ENCODE results near the gene KRTAP10-9. TPM values are rescaled to one million over a fixed set of nuclear protein-coding genes. Genes with fewer than 3 reads are reported as not detected.
"Not testable (repeated sequence)": the region's sequence is repeated elsewhere in the genome, so short reads cannot be mapped to it uniquely, and the experiment has no call there.

Gene KRTAP10-9
- polyA plus RNA-seq, 3 donors, result not detected

DNA sequence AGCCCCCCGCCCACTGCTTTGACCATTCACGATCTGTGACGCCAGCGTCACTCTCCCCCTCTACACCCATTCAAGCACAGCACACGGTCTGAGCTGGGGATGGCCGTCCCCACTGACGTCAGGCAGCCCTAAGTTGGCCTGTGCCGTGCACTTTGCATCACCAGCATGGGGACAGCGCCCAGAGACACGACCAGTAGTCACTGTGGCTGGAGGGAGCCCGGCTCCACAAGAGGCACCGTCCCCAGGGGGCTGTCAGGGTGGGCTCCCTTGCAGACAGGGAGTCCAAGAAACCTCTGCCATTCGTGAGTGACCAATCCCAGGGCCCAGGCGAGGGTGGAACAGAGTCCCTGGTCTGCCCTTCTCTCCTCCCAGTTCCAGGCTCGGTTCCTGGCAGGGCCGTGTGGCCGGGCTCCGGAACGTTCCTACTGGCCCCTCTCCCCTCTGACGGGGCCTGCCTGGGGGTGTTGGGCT lies 12.7 kb upstream of the KRTAP10-9 start:
- no peak for DNase-seq

DNA sequence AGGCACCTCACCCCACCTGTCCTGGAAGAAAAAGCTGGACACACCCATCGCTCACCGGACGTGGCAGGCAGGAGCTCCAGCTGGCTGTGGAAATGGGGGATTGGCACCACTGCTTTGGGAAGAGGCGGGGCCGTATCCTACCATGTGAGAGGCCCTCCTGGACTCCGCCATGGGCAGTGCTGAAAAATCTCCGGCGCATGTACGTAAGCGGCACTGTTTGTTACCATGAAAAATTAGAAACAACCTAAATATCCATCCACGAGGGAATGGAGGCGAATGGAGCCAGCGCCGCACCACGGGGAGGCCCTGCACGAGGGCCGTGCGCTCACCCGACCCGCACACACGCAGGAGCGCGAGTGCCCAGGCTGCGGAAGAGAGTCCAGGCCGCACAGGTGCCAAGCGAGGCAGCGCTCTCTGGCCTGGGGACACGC lies 11.9 kb upstream of the KRTAP10-9 start:
- DNase-seq, result no peak

DNA sequence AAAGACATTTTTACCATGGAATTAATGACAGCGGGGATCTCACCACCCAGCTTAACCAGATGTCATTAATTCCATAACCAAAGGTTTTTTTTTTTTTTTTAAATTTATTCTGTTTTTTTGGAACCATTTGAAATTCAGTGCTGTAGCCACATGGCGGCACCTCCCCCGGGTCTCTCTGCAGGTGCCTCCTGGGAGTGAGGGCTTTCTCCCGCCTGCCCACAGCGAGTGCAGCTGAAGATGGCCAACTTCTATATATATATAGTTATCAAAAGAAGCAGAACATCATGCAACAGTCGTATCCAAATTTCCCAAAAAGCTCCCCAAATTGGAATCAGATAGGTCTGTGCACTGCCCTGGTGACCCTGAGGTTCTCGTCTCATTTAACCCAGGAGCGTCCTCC lies 11.4 kb upstream of the KRTAP10-9 start:
- no peak for DNase-seq

DNA sequence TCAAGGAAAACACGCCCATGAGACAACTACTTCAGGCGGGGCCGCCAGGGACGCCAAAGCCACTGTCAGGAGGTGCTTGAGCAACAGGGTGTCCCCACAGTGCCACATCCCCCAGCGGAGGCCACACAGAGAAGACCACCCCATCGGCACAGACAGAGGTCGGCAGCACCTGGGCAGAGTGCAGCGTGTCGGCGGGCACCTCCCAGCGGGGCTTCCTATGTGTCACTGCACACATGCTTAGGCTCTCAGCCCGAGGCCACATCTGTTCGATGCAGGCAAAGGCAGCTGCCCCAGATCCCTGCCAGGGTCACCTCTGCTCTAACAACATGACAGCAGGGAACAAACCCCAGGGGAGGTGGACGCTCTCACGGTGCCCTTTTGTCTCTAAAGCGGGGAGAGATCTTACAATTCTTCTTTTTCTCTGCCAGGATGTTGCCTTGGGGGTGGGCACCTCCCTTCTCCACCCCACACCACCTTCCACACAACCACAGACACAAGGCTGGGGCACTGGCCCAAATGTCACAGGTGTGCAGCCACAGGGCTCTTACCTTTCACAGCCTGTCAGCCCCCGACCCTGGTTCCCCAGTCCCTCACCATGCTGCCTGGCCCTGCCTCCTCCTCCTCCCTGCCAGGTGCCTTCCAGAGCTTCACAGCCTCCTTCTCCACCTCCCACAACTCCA lies 10.8 kb upstream of the KRTAP10-9 start:
- no peak for DNase-seq

DNA sequence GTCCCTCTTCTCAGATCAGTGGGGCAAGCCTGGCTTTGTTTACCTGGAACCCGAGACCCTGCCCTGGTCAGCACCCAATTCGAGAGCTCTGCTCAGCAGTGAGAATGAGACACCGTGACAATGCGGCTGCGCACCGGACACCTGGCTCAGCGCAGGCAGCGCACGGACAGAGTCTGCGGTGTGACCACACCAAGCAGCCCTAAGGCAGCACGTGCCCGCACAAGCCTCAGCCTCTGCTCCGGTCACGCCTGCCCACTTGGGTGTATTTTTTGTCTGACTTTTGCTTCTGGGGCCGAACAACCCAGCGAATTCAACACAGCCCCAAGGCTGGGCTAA lies 10.3 kb upstream of the KRTAP10-9 start:
- DNase-seq, result no peak

DNA sequence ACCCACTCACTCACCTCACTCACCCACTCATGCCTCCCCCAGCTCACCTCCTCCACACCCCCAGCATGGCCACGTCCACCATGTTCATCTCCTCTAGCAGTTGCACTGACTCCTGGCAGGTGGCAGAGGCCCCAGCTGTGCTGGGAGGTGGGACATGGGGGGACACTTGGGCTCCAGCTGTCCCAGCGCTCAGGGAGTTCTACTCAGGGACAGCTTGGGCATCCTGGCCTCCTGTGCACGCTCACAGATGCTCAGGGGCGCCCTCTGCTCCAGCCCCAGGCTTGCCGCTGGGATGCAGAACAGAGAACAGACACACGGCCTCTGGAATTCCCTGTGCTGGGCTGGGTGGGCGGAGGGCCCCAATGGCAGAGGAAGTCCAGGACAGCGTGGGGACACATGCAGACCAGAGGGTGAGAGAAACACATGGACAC lies 9.8 kb upstream of the KRTAP10-9 start:
- no peak for DNase-seq

DNA sequence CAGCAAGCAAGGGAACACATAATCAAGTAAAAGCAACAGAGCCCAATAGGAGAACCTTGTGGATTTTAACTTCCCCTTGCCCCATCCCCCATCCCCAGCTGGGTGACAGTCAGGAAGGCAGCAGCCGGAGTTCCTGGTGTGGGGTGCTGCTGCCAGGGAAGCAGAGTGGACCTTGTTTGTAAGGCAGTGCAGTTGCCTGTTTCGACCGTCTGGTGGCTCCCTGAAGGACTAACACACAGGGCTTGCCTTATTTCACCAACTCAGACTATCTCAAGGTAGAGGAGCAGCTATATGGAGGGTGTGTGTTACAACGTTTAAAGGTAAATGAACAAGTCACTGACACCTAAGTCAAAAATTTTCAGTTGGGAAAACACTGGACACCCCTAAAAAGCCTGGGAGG lies 8.4 kb upstream of the KRTAP10-9 start:
- DNase-seq, result no peak

DNA sequence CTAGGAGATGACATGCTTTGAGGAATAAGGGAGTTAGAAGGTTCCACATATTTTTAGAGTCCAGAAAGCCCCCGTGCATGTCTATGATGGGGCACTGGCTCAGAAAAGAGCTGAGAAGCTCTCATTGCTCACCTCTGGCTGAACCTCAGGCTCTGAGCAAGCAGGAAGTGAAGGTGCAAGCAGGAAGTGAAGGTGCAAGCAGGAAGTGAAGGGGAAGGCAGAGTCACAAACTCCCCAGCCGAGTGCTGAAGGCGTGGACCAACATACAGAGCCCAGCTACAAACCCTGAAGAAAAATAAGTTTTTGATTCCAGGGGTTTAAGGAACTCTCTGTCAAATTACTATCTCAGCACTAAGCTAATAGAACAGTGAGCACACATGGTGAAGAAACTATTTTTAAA lies 8.0 kb upstream of the KRTAP10-9 start:
- no peak for DNase-seq

DNA sequence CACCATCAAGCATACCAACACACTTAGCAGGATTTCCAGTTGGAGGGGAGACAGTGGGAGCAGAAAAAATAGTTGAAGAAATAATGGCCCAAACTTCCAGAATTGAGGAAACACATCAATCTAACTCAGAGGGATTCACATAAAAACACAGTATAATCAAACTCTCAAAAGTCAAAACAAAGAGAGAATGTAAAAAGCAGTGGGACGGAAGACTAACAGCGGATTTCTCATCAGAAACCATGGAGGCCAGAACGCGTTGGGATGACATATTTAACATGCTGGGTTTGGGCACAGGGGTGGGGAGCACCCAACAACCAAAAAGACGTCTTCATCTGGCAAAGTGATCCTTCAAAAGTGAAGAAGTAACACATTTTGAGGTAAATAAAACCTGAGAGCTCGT lies 7.0 kb upstream of the KRTAP10-9 start:
- no peak for DNase-seq

DNA sequence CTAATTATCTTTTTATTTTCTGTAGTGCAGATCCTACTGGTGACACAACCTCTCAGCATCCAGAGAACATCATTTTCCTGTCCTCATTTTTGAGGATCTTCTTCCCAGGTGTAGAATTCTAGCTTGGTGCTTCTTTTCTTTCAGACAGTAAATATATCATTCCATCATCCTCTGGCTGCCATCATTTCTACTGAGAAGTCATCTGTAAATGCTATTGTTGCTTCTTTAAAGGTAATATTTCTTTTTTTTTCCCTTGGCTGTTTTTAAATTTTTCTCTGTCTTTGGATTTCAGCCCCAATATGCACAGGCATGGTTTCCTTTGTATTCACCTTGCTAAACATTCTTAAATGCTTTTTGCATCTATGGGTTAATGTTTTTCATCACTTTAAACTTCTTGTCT lies 3.3 kb upstream of the KRTAP10-9 start:
- no peak for DNase-seq

DNA sequence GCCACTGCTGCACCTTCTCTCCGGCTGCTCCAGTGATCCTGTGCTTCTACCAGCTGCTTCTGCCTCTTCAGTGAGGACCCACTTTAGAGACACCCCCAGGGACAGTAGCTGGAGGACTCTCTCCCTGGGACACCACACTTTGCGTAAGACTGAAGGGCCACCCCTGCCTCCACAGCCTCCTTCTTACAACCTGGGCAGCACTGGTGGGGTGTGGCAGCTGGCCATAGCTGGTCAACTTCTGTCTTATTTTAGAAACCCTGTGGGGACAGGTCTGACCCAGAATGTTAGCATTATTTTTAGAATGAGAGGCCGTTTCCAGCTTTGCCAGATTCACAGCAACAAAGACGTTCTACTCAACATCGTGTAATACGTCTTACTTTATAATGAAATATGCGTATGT lies 1.1 kb upstream of the KRTAP10-9 start:
- DNase-seq, result no peak

DNA sequence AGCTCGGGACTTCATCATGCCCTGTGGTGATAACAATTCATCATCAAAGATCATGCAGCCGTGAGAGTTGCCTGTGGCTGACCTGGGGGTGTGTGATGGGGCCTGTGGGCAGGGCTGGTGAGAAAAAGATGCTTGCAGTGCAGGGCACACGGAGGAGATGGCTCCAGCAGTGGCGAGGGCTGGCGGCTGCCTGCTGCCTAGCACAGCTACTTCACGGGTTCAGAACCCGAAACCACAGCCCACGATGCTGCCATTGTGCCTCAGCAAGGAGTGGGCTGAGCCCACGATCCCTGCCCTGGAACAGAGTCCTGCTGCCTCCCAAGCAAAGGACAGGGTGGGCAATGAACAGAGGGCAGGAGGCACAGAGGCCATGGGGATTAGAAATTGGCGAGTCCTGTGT lies 631 bp upstream of the KRTAP10-9 start:
- no peak for DNase-seq

DNA sequence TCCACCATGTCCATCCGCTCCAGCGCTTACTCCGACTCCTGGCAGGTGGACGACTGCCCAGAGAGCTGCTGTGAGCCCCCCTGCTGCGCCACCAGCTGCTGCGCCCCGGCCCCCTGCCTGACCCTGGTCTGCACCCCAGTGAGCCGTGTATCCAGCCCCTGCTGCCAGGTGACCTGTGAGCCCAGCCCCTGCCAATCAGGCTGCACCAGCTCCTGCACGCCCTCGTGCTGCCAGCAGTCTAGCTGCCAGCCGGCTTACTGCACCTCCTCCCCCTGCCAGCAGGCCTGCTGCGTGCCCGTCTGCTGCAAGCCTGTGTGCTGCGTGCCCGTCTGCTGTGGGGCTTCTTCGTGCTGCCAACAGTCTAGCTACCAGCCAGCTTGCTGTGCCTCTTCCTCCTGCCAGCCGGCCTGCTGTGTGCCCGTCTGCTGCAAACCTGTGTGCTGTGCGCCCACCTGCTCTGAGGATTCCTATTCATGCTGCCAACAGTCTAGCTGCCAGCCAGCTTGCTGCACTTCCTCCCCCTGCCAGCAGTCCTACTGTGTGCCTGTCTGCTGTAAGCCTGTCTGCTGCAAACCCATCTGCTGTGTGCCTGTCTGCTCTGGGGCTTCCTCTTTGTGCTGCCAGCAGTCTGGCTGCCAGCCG lies 409 bp downstream of the KRTAP10-9 start:
- not testable (repeated sequence) for DNase-seq

DNA sequence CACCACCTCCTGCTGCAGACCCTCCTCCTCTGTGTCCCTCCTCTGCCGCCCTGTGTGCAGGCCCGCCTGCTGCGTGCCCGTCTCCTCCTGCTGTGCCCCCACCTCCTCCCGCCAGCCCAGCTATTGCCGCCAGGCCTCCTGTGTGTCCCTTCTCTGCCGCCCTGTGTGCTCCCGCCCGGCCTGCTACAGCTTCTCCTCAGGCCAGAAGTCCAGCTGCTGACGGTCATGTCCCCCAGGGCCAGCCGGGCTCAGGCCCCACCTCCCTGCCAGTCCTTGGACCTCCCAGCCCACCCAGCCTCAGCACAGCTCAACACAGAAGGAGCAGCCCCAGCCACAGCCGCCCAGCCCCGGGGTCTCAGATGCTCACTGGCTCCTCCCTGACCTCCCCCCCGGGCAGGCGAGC lies 939 bp downstream of the KRTAP10-9 start:
- not testable (repeated sequence) for DNase-seq

DNA sequence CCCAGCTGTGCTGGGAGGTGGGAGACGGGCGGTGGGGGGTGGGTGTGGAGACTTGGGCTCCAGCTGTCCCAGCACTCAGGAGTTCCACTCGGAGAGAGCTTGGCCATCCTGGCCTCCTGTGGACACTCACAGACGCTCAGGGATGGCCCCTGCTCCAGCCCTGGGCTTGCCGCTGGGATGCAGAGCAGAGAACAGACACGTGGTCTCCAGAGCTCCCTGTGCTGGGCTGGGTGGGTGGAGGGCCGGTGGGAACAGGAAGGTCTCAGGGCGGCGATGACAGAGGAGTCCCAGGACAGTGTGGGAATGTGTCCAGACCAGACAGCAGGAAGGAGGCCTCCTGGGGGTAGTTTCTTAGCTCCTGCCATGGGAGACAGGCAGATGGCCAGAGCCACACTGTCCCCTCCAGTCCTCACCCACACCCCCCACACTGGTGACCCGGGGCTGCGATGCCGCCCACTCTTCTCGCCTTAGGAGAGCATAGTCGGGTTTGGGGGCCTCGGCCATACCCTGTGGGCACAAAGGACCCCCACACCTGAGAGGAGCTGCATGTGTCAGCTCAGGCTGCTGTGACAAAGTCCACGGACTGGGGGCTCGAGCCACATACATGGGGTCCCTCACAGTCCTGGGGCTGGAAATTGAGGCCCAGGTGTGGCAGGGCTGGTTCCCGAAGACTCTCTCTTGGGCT lies 2.0 kb downstream of the KRTAP10-9 start:
- no peak for DNase-seq

DNA sequence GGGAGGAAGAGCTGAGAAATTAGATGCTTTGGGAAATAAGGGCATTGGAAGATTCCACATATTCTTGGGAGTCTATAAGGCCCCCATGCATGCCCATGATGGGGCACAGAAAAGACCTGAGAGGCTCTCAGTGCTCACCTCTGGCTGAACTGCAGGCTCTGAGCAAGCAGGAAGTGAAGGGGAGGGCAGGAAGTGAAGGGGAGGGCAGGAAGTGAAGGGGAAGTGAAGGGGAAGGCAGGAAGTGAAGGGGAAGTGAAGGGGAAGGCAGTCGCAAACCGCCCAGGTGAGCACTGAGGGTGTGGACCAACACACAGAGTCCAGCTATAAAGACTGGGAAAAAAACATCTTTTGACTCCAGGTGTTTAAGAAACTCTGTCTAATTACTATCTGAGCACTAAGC lies 3.5 kb downstream of the KRTAP10-9 start:
- DNase-seq, result no peak

DNA sequence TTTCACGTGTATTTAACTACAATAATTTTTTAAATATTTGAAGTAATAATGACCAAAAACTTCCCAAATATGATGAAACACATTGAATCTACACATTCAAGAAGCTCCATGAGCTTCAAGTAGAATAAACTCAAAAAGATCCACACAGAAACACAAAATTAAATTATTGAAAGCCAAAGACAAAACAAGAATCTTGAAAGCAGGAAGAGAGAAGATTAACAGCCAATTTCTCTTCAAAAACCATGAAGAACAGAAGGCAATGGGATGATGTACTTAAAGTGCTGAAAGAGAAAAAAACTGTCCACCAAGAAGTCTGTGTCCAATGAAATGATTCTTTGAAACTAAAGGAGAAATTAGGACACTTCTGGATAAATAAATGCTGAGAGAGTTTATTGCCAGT lies 5.2 kb downstream of the KRTAP10-9 start:
- DNase-seq, result no peak

DNA sequence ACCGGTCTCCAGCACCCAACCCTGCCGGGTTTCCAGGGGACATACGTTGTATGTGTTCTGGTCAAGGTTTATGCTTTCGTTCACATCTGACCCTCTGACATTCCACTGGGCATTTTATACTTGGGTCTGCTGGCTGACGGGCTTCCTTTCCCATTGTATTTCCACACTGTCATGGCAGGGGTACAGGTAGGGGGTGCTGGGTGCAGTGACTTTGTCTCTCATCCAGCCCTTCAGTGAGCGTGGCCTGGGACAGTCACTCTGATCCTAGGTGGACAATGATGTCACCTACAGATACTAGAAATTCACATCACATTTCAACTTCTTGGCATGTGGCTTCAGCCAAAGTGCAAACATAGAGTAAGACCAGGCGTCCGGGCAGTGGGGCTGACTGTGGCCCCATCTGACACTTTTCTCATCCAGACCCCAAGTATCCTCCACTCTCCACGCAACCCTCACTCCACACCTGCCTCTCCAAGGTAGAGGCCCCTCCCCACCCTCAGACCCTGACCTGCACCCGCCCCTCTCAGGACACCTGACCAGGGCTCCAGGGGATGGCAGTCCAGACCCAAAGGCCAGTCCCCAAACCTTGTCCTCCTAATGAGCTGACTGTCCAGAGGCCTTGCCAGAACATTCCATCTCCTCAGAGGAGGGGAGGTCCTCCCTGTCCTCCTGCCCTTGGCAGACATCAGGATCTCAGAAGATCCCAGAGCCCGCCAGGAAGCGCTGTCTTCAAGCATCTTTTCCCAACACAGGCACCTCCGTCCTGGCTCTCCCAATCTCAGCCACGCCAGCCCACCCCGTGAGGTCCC lies 9.5 kb downstream of the KRTAP10-9 start:
- no peak for DNase-seq

DNA sequence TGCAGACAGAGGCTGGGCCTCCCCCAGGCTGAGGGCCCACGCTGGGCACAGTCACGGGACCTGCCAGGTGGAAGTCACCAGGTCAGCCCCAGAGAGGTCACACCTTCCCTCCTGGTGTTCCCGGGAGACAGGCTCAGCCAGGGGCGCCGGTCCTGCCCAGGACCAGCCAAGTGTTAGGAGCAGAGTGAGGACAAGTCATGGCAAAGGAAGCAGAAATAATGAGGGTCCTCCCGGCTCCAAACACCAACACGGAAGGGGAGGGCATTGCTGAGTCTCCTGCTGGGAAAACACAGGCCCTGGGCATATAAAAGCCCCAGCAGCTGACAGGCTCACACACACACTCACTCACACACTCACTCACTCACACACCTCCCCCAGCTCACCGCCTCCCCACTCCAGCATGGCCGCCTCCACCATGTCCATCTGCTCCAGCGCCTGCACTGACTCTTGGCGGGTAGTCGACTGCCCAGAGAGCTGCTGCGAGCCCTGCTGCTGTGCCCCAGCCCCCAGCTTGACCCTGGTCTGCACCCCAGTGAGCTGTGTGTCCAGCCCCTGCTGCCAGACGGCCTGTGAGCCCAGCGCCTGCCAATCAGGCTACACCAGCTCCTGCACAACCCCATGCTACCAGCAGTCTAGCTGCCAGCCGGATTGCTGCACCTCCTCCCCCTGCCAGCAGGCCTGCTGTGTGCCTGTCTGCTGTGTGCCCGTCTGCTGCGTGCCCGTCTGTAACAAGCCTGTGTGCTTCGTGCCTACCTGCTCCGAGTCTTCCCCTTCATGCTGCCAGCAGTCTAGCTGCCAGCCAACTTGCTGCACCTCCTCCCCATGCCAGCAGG lies 10.3 kb downstream of the KRTAP10-9 start, which contains the start of gene KRTAP10-10:
Gene KRTAP10-10, plus strand, starts transcription at position 339 of the 833 bp plus-strand sequence. Its CDS starts 62 bp downstream, at position 401.
- no peak for DNase-seq

DNA sequence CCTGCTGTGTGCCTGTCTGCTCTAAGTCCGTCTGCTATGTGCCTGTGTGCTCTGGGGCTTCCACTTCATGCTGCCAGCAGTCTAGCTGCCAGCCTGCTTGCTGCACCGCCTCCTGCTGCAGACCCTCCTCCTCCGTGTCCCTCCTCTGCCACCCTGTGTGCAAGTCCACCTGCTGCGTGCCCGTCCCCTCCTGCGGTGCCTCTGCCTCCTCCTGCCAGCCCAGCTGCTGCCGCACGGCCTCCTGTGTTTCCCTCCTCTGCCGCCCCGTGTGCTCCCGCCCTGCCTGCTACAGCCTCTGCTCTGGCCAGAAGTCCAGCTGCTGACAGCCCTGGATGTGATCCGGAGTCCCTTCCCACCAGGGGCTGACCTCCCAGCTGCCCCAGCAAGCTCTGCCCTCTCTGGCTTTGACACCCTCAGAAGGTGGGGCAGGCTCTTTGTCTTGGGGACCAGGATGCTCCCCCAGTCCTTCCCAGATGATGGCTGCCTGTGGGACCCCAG lies 11.0 kb downstream of the KRTAP10-9 start:
- not testable (repeated sequence) for DNase-seq

Data from renal pelvis (tissue), 4 donors.